Thymus (tissue), 11 donors: ENCODE data around the gene BRINP1. TPM values are rescaled to one million over a fixed set of nuclear protein-coding genes. Genes with fewer than 3 reads are reported as not detected.

ENCODE experiments used
- DNase-seq, 9 donors: peaks; one replicate each; pipeline ENCODE4 v3.0.0-alpha.2; 2013; ENCODE audit warnings: low spot score in 9 of 9, low read depth in 6 of 9, missing footprints in 1 of 9
- H3K27ac ChIP-seq, 2 donors: one replicate each; pipeline ENCODE4 v1.5.1; 2013; ENCODE audit warnings: control low read depth in 1 of 2, low read depth in 1 of 2, low read length in 1 of 2, mild to moderate bottlenecking in 1 of 2, moderate library complexity in 1 of 2
- H3K27me3 ChIP-seq, 2 donors: one replicate each; pipeline ENCODE4 v1.5.1; 2013; ENCODE audit warnings: low read length in 1 of 2; ENCODE audit not compliant: control insufficient read depth in 2 of 2, insufficient read depth in 1 of 2
- H3K36me3 ChIP-seq, 2 donors: one replicate each; pipeline ENCODE4 v1.5.1; 2013; ENCODE audit warnings: low read length in 1 of 2, mild to moderate bottlenecking in 1 of 2, moderate library complexity in 1 of 2; ENCODE audit not compliant: control insufficient read depth in 2 of 2, insufficient read depth in 2 of 2
- H3K4me1 ChIP-seq, 2 donors: one replicate each; pipeline ENCODE4 v1.5.1; 2013; ENCODE audit warnings: low read length in 2 of 2; ENCODE audit not compliant: control insufficient read depth in 2 of 2, insufficient read depth in 2 of 2
- H3K4me3 ChIP-seq, 2 donors: one replicate each; pipeline ENCODE4 v1.5.1; 2013; ENCODE audit warnings: low read length in 2 of 2, control low read depth in 1 of 2, mild to moderate bottlenecking in 1 of 2
- H3K9me3 ChIP-seq, 2 donors: one replicate each; pipeline ENCODE4 v1.5.1; 2013; ENCODE audit warnings: low read length in 1 of 2, mild to moderate bottlenecking in 1 of 2; ENCODE audit not compliant: control insufficient read depth in 2 of 2, insufficient read depth in 1 of 2
- WGBS: extraction: QIAGEN DNeasy Blood & Tissue Kit; methylation state at CpG from one replicate; pipeline ENCODE4 v1.1.7; 2013; 5-methylcytosine and 5-hydroxymethylcytosine counted together
- polyA plus RNA-seq: library from polyadenylated mRNA; stranded (reverse); fragments of 200-250 nt; gene quantifications from one replicate; pipeline ENCODE4 v1.2.3, GENCODE V29; 2013
- total RNA-seq: library from RNA; stranded (reverse); fragments of 120-200 nt; gene quantifications from one replicate; pipeline ENCODE4 v1.2.4, GENCODE V29; 2013
- donor health status: healthy.

BRINP1 gene
- total and polyA plus RNA-seq, 2 donors = 1.2 to 5.6 TPM

DNA sequence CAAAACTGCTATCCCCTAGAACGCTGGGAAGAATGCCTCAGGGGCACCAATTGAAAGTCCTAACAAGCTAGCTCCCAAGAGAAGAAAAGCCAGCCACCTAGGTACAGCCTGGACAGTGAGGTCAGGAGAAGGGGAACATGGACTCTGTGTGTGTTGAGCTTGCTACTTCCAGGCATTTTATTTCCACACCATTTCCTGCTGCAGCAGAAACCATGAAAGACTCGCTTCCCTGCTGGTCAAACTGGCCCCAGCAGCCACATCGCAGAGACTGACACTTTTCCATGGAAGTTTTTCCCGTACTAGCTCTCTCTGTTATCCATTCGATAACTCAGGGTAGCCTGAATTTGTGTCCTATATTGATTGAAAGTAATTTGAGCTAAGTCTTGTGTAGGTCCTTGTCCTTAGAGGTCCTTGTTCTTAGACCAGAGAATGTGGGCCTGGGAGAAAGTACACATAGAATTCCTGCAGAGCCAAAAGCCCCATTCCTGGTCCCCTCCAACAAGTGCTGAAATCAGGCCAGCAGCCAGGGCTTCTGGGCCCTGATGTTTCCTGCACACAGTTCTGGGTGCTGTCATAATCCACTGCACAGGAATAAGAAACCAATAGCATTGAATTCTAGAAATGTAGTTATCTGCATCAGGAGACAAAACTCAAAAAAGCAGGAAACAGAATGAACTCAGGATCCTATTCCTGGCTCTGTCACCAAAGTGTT, 96.6 kb downstream of the BRINP1 start:
- Histone ChIP-seq H3K36me3 (no peaks in the 10 kb centered on the region), H3K4me3 (no peak overlapping the region), H3K27ac (no peak overlapping the region), H3K27me3 (no peaks in the 10 kb centered on the region), H3K4me1 (no peaks in the 10 kb centered on the region), H3K9me3 (no peaks in the 10 kb centered on the region)
- no peak for DNase-seq
- WGBS = 60% methylated on average over 5 of the region's 5 CpGs

DNA sequence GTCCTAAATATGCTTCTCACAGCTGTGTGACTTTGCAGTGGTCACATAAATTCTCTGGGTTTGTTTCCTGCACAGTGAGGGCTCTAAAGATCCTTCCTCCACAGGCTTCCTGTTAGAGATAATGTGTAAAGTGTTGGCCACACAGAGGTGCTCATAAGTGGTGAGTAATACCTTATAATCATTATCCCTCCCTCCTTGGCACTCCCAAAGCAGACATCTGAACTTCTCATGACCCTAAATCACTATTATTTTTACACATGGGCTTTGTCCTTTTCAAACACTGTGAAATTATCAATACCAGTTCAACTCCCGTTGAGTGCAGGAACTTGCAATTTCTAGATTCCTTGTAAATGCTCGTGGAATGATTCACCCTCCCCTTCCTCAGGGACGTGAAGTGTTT, 100.2 kb downstream of the BRINP1 start:
- no peak overlapping the region for H3K4me3 ChIP-seq
- no peaks in the 10 kb centered on the region for H3K36me3 ChIP-seq
- no peaks in the 10 kb centered on the region for H3K4me1 ChIP-seq
- H3K27ac ChIP-seq = no peak overlapping the region
- no peaks in the 10 kb centered on the region for H3K27me3 ChIP-seq
- no peaks in the 10 kb centered on the region for H3K9me3 ChIP-seq
- 24% methylated on average over 3 of the region's 3 CpGs for WGBS
- DNase-seq = no peak

DNA sequence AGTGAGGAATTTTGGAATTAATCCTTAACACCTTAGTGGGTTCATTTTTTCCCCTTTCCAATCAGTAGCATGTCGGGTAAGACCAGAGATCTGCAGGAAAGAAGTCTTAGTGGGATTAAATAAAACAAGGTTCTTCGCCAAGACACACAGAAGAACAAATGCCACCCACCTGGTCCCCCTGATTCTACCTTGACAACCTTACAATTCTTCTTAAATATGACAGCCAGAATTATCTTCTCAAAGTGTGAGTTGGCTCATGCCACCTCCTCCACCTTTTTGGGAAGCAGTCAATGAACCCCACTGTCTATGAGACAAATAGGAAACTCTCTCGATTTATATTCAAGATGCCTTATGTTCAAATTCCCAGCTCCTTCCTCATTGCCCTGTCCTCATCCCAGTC, 105.1 kb downstream of the BRINP1 start:
- no peaks in the 10 kb centered on the region for H3K27me3 ChIP-seq
- WGBS = 94% methylated on average over 3 of the region's 3 CpGs
- H3K27ac ChIP-seq = no peak overlapping the region
- H3K4me3 ChIP-seq = no peak overlapping the region
- H3K36me3 ChIP-seq = no peaks in the 10 kb centered on the region
- H3K9me3 ChIP-seq = no peaks in the 10 kb centered on the region
- H3K4me1 ChIP-seq = no peaks in the 10 kb centered on the region
- DNase-seq = no peak

DNA sequence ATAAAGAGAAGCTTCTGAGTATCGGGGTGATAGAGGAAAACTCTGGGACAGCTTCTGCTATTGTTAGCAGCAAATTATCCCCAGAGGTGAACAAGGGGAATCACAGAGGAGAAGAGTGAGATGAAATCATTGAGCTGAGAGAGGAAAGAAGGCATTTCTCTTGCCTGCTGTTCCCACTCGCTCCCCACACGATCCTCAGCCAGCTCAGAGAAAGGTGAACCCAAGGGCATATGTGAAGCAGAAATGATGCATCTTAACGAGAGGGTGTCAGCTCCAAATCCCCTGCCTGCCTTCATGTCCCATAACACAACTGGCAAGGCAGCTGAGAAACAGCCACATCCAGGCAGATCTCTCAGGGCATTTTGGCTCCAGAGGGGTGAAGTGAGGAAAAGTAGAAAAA, 111.6 kb downstream of the BRINP1 start:
- H3K9me3 ChIP-seq = no peaks in the 10 kb centered on the region
- no peak overlapping the region for H3K4me3 ChIP-seq
- 82% methylated on average over 4 of the region's 4 CpGs for WGBS
- no peaks in the 10 kb centered on the region for H3K27me3 ChIP-seq
- no peaks in the 10 kb centered on the region for H3K36me3 ChIP-seq
- no peak overlapping the region for H3K27ac ChIP-seq
- DNase-seq = no peak
- no peaks in the 10 kb centered on the region for H3K4me1 ChIP-seq

DNA sequence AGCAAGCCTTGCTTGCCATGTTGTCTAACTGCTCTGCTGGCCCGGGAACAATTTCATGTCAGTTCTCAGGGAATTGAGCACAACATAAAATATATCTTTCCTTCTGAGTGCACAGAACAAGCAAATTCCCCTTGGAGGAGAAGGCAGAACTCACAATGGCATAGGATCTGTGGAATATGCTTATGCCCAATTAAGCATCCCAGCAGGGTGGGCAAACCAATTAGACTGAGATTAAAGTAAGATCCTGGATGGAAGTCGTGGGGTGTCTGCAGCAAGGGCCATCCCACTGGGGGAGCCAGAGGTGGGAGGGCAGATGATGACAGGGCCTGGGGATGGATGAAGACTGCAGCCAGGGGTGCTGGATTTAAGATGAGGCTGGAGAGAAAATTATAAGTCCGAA, 114.1 kb downstream of the BRINP1 start:
- Histone ChIP-seq H3K4me1 (no peaks in the 10 kb centered on the region), H3K9me3 (no peaks in the 10 kb centered on the region), H3K36me3 (no peaks in the 10 kb centered on the region), H3K27ac (no peak overlapping the region), H3K27me3 (no peaks in the 10 kb centered on the region), H3K4me3 (no peak overlapping the region)
- 71% methylated on average over 3 of the region's 3 CpGs for WGBS
- no peak for DNase-seq

DNA sequence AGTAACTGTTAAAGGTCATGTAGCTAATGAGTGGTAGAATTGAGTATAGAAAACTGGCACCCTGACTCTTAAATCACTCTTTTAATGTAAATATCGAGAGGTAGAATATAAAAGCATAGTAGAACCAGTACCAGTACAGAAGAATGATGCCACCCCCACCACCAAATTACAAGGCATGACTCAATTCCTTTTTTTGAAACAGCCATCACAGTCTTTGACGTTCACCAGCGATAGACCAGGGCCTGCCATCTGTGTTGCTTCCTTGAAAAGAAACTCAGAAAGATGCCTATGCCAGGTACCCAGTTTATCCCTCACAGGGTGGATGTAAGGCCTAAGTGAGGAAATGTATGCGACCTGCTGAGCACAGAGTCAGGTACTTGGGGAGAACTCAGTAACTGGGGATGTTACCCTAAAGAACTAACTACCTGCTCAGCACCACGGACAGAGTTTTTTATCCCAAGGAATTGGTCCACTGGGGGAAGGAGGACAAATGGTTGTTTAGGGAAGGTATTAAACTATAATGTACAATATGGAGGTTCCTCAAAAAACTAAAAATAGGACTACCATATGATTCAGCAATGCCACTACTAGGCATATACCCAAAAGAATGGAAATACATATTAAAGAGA, 116.5 kb downstream of the BRINP1 start:
- WGBS = 89% methylated on average over 5 of the region's 5 CpGs
- Histone ChIP-seq H3K4me3 (no peak overlapping the region), H3K9me3 (no peaks in the 10 kb centered on the region), H3K27ac (no peak overlapping the region), H3K4me1 (no peaks in the 10 kb centered on the region), H3K27me3 (no peaks in the 10 kb centered on the region), H3K36me3 (no peaks in the 10 kb centered on the region)
- DNase-seq = no peak

DNA sequence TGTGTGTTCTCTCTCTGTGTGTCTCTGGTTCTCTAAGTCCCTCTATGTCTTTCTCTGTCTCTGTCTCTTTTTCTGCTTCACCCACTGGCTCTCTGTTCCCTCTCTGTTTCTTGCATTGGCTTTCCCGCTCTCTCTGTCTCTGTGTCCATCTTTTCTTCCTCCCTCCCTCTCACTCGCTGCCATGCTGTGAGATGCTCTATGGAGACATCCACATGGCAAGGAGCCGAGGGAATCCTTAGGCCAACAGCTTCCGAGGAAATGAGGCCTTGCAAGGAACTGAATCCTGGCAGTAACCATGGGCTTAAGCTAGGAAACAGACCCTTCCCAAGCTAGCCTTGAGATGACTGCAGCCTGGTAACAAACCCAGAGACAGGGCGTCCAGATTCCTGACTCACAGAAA, 117.3 kb downstream of the BRINP1 start:
- H3K4me1 ChIP-seq = no peaks in the 10 kb centered on the region
- WGBS = 86% methylated on average over 5 of the region's 5 CpGs
- no peaks in the 10 kb centered on the region for H3K9me3 ChIP-seq
- DNase-seq = no peak
- H3K36me3 ChIP-seq = no peaks in the 10 kb centered on the region
- no peak overlapping the region for H3K27ac ChIP-seq
- no peak overlapping the region for H3K4me3 ChIP-seq
- H3K27me3 ChIP-seq = no peaks in the 10 kb centered on the region

DNA sequence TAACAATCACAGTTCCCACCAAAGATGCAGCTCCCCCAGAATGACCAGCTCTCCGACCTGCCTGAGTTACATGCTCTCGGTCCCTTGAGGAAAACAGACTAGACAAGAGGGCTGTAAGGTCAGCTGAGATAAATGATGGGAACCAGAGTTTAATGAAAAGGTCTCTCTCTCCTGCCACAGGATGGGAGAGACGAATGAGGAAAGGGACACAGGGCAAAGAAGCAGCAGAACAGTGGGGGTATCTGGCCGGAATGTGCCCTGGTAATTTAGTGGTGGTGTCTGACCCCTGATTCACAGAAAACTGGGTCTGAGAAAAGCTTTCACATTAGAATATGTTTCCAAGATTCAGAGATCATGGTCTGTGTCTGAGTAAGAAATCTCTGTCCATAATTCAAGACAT, 118.5 kb downstream of the BRINP1 start:
- WGBS = 85% methylated on average over 4 of the region's 4 CpGs
- H3K36me3 ChIP-seq = no peaks in the 10 kb centered on the region
- H3K4me1 ChIP-seq = no peaks in the 10 kb centered on the region
- H3K9me3 ChIP-seq = no peaks in the 10 kb centered on the region
- no peak overlapping the region for H3K4me3 ChIP-seq
- DNase-seq = no peak
- no peak overlapping the region for H3K27ac ChIP-seq
- H3K27me3 ChIP-seq = no peaks in the 10 kb centered on the region

DNA sequence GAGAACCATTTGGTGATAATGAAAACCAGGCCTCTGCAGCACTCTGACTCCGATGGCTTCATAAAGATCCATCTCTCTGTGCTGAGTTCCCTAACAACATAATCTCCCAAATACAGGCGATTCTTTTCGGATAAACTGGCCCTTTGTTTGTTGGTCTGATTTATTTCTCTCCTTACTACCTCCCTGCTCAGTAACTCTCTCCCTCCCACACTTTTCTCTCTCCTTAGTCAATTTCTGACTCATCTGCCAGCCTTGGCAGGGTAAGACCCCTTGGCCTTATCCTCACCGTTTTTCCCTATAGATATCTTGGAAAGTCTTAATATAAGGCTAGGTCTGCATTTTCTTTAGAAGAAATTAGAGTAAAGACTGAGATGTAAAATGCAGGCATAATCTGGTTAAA, 128.7 kb downstream of the BRINP1 start:
- 93% methylated on average over 4 of the region's 4 CpGs for WGBS
- no peaks in the 10 kb centered on the region for H3K4me1 ChIP-seq
- no peak for DNase-seq
- no peaks in the 10 kb centered on the region for H3K27me3 ChIP-seq
- H3K4me3 ChIP-seq = no peak overlapping the region
- no peak overlapping the region for H3K27ac ChIP-seq
- no peaks in the 10 kb centered on the region for H3K9me3 ChIP-seq
- H3K36me3 ChIP-seq = no peaks in the 10 kb centered on the region
